Adipocyte (in vitro differentiated cells): ENCODE data around the gene LYSMD4.
"Not testable (repeated sequence)": the region's sequence is repeated elsewhere in the genome, so short reads cannot be mapped to it uniquely, and the experiment has no call there.

Experiments
- DNase-seq: peaks from one replicate; pipeline ENCODE4 v3.0.0-alpha.2; 2015; ENCODE audit warnings: low read depth
- H3K27me3 ChIP-seq: replicated peaks from 2 replicates; pipeline ENCODE4 v1.7.0; 2013; ENCODE audit warnings: mild to moderate bottlenecking, low read length, moderate library complexity; ENCODE audit not compliant: control insufficient read depth, insufficient read depth
- H3K36me3 ChIP-seq: 2 replicates; pipeline ENCODE4 v1.7.0; 2013; ENCODE audit warnings: low read length, mild to moderate bottlenecking, moderate library complexity; ENCODE audit not compliant: control insufficient read depth, insufficient read depth, severe bottlenecking
- H3K4me1 ChIP-seq: 2 replicates; pipeline ENCODE4 v1.7.0; 2013; ENCODE audit warnings: mild to moderate bottlenecking, low read length, moderate library complexity; ENCODE audit not compliant: control insufficient read depth, insufficient read depth
- H3K4me3 ChIP-seq: 2 replicates; pipeline ENCODE4 v1.7.0; 2013; ENCODE audit warnings: mild to moderate bottlenecking, low read length, moderate library complexity
- H3K9ac ChIP-seq: 2 replicates; pipeline ENCODE4 v1.7.0; 2013; ENCODE audit warnings: mild to moderate bottlenecking, low read length, moderate library complexity
- H3K9me3 ChIP-seq: 2 replicates; pipeline ENCODE4 v1.7.0; 2013; ENCODE audit warnings: mild to moderate bottlenecking, low read length, moderate library complexity; ENCODE audit not compliant: control insufficient read depth

LYSMD4 gene

DNA sequence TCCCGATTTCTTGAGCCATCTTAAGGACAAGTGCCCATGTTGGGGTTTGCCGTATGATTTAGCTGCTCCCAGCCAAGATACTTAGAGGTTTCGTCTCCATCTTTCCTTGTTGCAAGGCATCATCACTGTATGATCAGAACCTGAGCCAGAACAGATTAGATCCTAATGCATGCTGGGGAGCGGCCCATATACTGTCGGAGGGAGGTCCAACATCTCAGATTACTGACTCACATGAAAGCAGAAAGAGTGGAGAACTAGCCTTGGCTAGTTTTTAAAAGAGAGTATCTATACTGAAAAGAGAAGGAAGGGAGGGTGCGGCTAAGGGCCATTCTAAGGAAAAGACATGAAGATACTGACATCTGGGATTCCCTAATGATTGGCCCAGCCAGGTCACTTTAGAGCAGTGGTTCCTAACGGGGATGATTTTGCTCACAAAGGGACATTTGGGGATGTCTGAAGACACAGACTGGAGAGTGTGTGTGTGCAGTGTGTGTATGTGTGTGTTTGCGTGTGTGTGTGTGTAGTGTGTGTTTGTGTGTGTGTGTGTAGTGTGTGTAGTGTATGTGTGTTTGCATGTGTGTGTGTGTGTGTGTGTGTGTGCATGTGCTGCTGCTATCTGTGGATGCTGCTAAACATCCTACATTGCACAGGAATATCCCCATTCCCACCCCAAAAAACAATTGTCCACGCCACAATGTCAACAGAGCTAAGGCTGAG, 12.3 kb upstream of the LYSMD4 start:
- Histone ChIP-seq H3K4me3 (no peak overlapping the region), H3K9me3 (no peaks in the 10 kb centered on the region), H3K27me3 (no peaks in the 10 kb centered on the region), H3K4me1 (no peaks in the 10 kb centered on the region), H3K36me3 (no peaks in the 10 kb centered on the region), H3K9ac (no peak overlapping the region)
- no peak for DNase-seq

DNA sequence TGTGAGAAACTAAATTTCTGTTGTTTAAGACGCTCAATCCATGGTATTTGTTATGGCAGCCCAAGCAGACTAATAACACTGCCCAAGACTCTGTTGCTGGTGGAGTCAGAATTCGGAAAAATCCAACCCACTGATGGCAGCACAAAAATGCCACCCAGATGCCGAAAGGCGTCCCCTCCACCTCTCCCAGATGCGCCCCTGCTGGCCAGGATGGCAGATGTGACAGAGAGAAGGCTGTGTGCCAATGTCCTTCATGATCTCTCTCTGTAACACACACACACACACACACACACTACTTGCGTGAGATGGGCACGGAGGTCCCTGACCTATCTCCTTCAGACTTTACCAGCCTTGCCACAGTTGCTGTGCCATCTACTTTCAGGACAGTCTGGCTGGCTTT, 10.9 kb upstream of the LYSMD4 start:
- Histone ChIP-seq H3K27me3 (no peaks in the 10 kb centered on the region), H3K4me1 (no peaks in the 10 kb centered on the region), H3K9me3 (no peaks in the 10 kb centered on the region), H3K9ac (no peak overlapping the region), H3K4me3 (no peak overlapping the region), H3K36me3 (no peaks in the 10 kb centered on the region)
- DNase-seq = no peak

DNA sequence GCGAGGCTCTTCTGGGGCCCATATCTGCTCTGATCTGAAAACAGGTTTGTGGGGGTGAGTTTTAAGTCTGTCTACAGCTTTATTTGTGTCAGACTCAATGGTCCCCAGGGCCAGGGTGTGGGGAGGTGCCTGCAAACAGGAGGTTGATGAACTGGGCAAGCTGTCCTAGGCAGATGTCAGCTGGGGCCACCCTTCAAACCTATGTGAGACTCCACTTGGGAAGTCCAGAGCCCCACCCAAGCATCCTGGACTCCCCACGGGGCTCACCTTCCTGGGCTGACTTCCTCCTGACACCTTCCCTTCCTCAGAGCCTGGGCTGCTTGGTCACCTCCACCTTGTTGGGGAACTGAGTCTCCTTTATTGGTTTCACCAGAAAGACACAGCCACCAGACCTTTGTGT, 8.6 kb upstream of the LYSMD4 start:
- no peaks in the 10 kb centered on the region for H3K36me3 ChIP-seq
- H3K27me3 ChIP-seq = no peaks in the 10 kb centered on the region
- DNase-seq = no peak
- H3K9me3 ChIP-seq = no peaks in the 10 kb centered on the region
- no peak overlapping the region for H3K4me3 ChIP-seq
- H3K9ac ChIP-seq = no peak overlapping the region
- no peaks in the 10 kb centered on the region for H3K4me1 ChIP-seq

DNA sequence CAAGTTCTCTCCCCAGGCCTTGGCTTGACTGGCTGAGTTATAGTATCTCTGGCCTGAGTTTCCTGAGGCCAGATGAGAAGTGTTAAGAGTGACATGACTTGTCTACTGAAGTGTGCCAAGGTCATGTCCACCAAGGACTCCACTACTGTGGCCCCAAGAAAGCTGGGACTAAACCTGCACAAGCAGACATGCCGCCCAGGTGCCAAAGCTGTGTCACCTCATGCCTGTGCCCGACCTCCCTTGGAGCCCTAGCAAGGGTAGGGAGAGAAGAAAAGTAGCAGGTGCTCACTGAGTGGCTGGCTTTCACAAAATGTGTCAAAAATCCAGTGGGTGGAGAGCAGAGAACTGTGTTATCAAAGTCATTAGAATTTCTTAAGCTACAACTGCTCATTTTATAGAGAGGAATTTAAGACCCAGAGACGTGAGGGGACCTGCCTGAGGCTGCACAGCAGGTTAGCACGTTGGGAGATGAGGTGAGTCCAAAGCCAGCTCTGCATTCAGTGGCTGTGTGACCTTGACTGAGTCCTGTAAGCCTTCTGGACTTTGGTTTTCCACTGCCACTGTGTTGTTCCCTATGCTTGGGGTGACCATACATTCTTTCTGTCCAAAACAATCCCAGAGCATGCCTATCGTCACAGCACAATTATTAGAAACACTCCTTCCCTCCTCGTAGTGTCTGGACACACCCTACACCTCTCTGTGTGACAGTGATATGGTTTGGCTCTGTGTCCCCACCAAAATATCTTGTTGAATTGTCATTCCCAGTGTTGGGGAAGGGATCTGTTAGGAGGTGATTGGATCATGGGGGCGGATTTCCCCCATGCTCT, 5.0 kb upstream of the LYSMD4 start:
- Histone ChIP-seq H3K9me3 (no peaks in the 10 kb centered on the region), H3K4me3 (no peak overlapping the region), H3K9ac (no peak overlapping the region), H3K27me3 (no peaks in the 10 kb centered on the region), H3K36me3 (no peaks in the 10 kb centered on the region), H3K4me1 (no peaks in the 10 kb centered on the region)
- no peak for DNase-seq

DNA sequence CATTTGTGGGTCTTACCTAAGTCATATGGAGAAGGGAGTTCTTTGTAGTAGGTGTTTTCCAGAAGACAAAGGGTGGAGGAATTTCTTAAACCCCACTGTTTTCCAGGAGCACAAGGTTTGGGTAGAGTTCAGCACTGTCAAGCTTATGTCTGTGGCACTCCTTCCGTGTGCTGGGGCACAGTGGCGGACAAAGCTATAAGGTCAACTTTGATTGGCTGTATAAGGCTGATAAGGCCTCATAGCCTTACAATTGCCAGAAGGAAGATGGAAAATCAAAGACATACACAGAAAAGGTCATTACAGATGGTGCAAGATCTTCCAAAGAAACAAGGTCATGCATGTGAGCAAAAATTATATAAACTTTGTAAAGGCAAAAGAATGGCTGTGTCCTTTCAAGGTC, 3.5 kb upstream of the LYSMD4 start:
- no peaks in the 10 kb centered on the region for H3K36me3 ChIP-seq
- no peaks in the 10 kb centered on the region for H3K9me3 ChIP-seq
- H3K4me3 ChIP-seq = no peak overlapping the region
- no peaks in the 10 kb centered on the region for H3K27me3 ChIP-seq
- DNase-seq = no peak
- H3K4me1 ChIP-seq = peaks cover 4% of the 10 kb centered on the region
- no peak overlapping the region for H3K9ac ChIP-seq

GRCh38 chr15:99735868-99736267, 2.6 kb upstream of the LYSMD4 start:
- H3K4me3 ChIP-seq = no peak overlapping the region
- no peaks in the 10 kb centered on the region for H3K36me3 ChIP-seq
- H3K9me3 ChIP-seq = no peaks in the 10 kb centered on the region
- no peak for DNase-seq
- peaks cover 12% of the 10 kb centered on the region for H3K4me1 ChIP-seq
- no peak overlapping the region for H3K9ac ChIP-seq
- H3K27me3 ChIP-seq = no peaks in the 10 kb centered on the region

DNA sequence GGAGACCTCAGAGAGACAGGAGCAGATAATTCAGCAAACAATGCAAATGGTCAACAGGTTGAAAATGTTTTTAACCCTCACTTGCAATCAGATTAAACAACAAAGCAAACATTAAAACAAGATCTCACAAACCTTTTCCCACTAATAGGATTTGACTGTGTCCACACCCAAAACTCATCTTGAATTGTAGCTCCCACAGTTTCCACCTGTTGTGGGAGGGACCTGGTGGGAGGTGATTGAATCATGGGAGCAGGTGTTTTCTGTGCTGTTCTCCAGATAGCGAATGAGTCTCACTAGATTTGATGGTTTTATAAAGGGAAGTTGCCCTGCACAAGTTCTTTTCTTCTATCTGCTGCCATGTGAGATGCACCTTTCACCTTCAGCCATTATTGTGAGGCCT, 1.3 kb upstream of the LYSMD4 start:
- DNase-seq = no peak
- H3K27me3 ChIP-seq = no peaks in the 10 kb centered on the region
- H3K4me3 ChIP-seq = no peak overlapping the region
- no peaks in the 10 kb centered on the region for H3K36me3 ChIP-seq
- H3K9me3 ChIP-seq = no peaks in the 10 kb centered on the region
- H3K4me1 ChIP-seq = peaks cover 25% of the 10 kb centered on the region
- no peak overlapping the region for H3K9ac ChIP-seq

- peak overlapping the region; percentile 83 for H3K9ac ChIP-seq
- not testable (repeated sequence) for H3K27me3 ChIP-seq
- H3K4me3 ChIP-seq = peak overlapping the region; percentile 81
Measured at GRCh38 chr15:99734040-99734291, 729 bp upstream of the LYSMD4 start.

GRCh38 chr15:99732751-99733267, 428 bp downstream of the LYSMD4 start:
- Histone ChIP-seq H3K9ac (peak overlapping the region; percentile 88), H3K4me3 (peak overlapping the region; percentile 88), H3K27me3 (no peaks in the 10 kb centered on the region), H3K36me3 (peaks cover 17% of the 10 kb centered on the region), H3K9me3 (no peaks in the 10 kb centered on the region), H3K4me1 (peaks cover 32% of the 10 kb centered on the region)
- DNase-seq = peak; percentile 56

More at GRCh38 chr15:99734040-99734291, 729 bp upstream of the LYSMD4 start:
- H3K36me3 ChIP-seq, DNase-seq, H3K9me3 ChIP-seq: not testable (repeated sequence)
- peaks cover 31% of the 10 kb centered on the region for H3K4me1 ChIP-seq

DNA sequence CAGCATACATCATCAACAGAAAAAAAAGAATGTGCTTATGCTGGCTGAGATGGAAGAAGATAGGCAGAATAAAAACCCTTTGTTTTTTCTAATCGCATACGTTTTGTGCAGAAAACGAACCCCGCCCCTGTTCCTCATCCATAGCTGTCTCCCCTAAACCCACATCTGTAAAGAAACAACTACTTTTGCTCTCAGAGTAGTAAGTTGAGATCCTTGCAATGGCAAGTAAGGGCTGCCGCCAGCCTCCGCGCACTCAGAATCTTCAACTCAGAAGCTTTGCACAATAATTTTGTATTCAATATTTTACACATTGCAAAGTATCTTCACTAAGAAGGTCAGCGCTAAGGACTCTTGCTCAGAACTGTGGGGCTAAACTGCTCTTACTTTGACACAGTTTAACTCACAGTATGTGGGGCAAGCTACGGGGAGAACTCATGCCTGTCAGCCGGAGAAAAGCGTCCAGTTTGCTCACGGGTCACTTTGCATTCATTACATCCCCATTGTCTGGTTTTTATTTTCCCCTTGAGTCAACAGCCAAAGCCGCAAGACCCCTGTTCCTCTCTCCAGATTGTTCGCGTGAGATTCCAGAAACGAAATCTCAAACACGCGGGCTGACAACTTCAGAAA, 1.0 kb downstream of the LYSMD4 start:
- peak; percentile 61 for DNase-seq
- peaks cover 32% of the 10 kb centered on the region for H3K4me1 ChIP-seq
- peaks cover 19% of the 10 kb centered on the region for H3K36me3 ChIP-seq
- peak overlapping the region; percentile 88 for H3K4me3 ChIP-seq
- H3K9me3 ChIP-seq = no peaks in the 10 kb centered on the region
- no peaks in the 10 kb centered on the region for H3K27me3 ChIP-seq
- peak overlapping the region; percentile 88 for H3K9ac ChIP-seq

GRCh38 chr15:99731336-99732123, 1.7 kb downstream of the LYSMD4 start:
- H3K4me3 ChIP-seq = peak overlapping the region; percentile 88
- no peaks in the 10 kb centered on the region for H3K27me3 ChIP-seq
- no peaks in the 10 kb centered on the region for H3K9me3 ChIP-seq
- DNase-seq = no peak
- peaks cover 32% of the 10 kb centered on the region for H3K4me1 ChIP-seq
- peaks cover 19% of the 10 kb centered on the region for H3K36me3 ChIP-seq
- H3K9ac ChIP-seq = peak overlapping the region; percentile 88
